ENCODE data around the gene ATP8A2. TPM values are rescaled to one million over a fixed set of nuclear protein-coding genes. Genes with fewer than 3 reads are reported as not detected.
"Not testable (repeated sequence)": the region's sequence is repeated elsewhere in the genome, so short reads cannot be mapped to it uniquely, and the experiment has no call there.

Gene ATP8A2
- total RNA-seq, 1 donor from 2014 or later = 4.2 TPM

- H2AFZ ChIP-seq (replicated peaks) = no peak overlapping the region
- H4K20me1 ChIP-seq (ENCODE audit: low read depth) = no peaks in the 10 kb centered on the region
- DNase-seq (ENCODE audit: low spot score) = no peak
- Mint-ChIP-seq H3K4me1 (peaks cover 26% of the 10 kb centered on the region), H3K4me3 (no peak overlapping the region), H3K36me3 (no peaks in the 10 kb centered on the region), H3K27me3 (ENCODE audit: insufficient read depth, low read depth) (peaks cover 7% of the 10 kb centered on the region), H3K9me3 (peaks cover 5% of the 10 kb centered on the region), H3K27ac (no peak overlapping the region)
- H3K4me1 ChIP-seq = peaks cover 3% of the 10 kb centered on the region
- H3K4me2 ChIP-seq = no peak overlapping the region
- H3K9me3 ChIP-seq (ENCODE audit: low read depth) = no peaks in the 10 kb centered on the region
- no peak for TF ChIP-seq CTCF (IDR thresholded peaks at IDR 0.05)
- TF ChIP-seq EZH2phosphoT487 (IDR thresholded peaks at IDR 0.05) = no peak
- TF ChIP-seq EZH2 (IDR thresholded peaks at IDR 0.05) = no peak
- H3K27me3 ChIP-seq = no peaks in the 10 kb centered on the region
- H3K79me2 ChIP-seq (ENCODE audit: low read depth) = no peaks in the 10 kb centered on the region
- peaks cover 6% of the 10 kb centered on the region for H3F3A ChIP-seq (ENCODE audit: low read depth)
- H3K27ac ChIP-seq = no peak overlapping the region
- no peak overlapping the region for H3K9ac ChIP-seq
- no peaks in the 10 kb centered on the region for H3K36me3 ChIP-seq
- no peak overlapping the region for H3K4me3 ChIP-seq
Observed at GRCh38 chr13:25770601-25771000, 398.8 kb downstream of the ATP8A2 start.

DNA sequence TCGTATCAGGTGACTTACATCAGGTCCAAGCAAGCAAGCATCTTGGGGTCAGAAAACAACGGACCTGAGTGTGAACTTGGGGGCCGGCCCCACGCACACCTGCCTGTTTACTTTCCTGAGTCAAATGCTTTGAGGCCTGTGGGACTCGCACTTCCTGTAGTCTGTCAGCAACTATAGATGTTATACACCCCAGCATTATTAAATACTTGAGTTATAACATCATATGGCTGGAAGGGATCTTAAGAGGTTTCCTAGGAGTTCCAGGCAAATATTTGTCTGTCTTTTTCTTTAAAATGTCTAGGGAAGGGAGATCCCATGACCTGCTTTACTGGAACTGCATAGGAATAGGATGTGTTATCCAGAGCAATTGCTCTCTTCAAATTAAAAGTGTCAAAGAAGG lies 399.4 kb downstream of the ATP8A2 start:
- peaks cover 6% of the 10 kb centered on the region for H3F3A ChIP-seq (ENCODE audit: low read depth)

GRCh38 chr13:25771641-25772478 lies 400.1 kb downstream of the ATP8A2 start:
- Histone ChIP-seq H3K4me2 (no peak overlapping the region), H2AFZ (replicated peaks) (no peak overlapping the region), H3K9ac (no peak overlapping the region), H3K9me3 (ENCODE audit: low read depth) (no peaks in the 10 kb centered on the region), H3K4me1 (peaks cover 12% of the 10 kb centered on the region), H4K20me1 (ENCODE audit: low read depth) (no peaks in the 10 kb centered on the region), H3K27me3 (no peaks in the 10 kb centered on the region), H3F3A (ENCODE audit: low read depth) (peaks cover 6% of the 10 kb centered on the region), H3K36me3 (no peaks in the 10 kb centered on the region), H3K79me2 (ENCODE audit: low read depth) (no peaks in the 10 kb centered on the region), H3K4me3 (no peak overlapping the region), H3K27ac (no peak overlapping the region)
- Mint-ChIP-seq H3K4me3 (no peak overlapping the region), H3K36me3 (no peaks in the 10 kb centered on the region), H3K4me1 (peaks cover 39% of the 10 kb centered on the region), H3K27me3 (ENCODE audit: insufficient read depth, low read depth) (peaks cover 12% of the 10 kb centered on the region), H3K9me3 (peaks cover 5% of the 10 kb centered on the region), H3K27ac (peak overlapping the region; percentile 35)
- no peak for DNase-seq (ENCODE audit: low spot score)
- TF ChIP-seq CTCF (IDR thresholded peaks at IDR 0.05) (no peak), EZH2phosphoT487 (IDR thresholded peaks at IDR 0.05) (no peak), EZH2 (IDR thresholded peaks at IDR 0.05) (no peak)

More for the DNA sequence above, 399.4 kb downstream of the ATP8A2 start:
- Mint-ChIP-seq H3K27ac (no peak overlapping the region), H3K4me1 (peaks cover 32% of the 10 kb centered on the region), H3K36me3 (no peaks in the 10 kb centered on the region), H3K27me3 (ENCODE audit: insufficient read depth, low read depth) (peaks cover 7% of the 10 kb centered on the region), H3K9me3 (peaks cover 5% of the 10 kb centered on the region), H3K4me3 (no peak overlapping the region)
- no peak for DNase-seq (ENCODE audit: low spot score)
- Histone ChIP-seq H3K9ac (no peak overlapping the region), H3K36me3 (no peaks in the 10 kb centered on the region), H3K79me2 (ENCODE audit: low read depth) (no peaks in the 10 kb centered on the region), H3K9me3 (ENCODE audit: low read depth) (no peaks in the 10 kb centered on the region), H2AFZ (replicated peaks) (no peak overlapping the region), H3K4me1 (peaks cover 8% of the 10 kb centered on the region), H3K27me3 (no peaks in the 10 kb centered on the region), H4K20me1 (ENCODE audit: low read depth) (no peaks in the 10 kb centered on the region), H3K27ac (no peak overlapping the region), H3K4me3 (no peak overlapping the region), H3K4me2 (no peak overlapping the region)
- TF ChIP-seq CTCF (IDR thresholded peaks at IDR 0.05) = no peak
- TF ChIP-seq EZH2 (IDR thresholded peaks at IDR 0.05) = no peak
- TF ChIP-seq EZH2phosphoT487 (IDR thresholded peaks at IDR 0.05) = no peak

- H3K36me3 Mint-ChIP-seq; H4K20me1 ChIP-seq (ENCODE audit: low read depth); H3K4me3 Mint-ChIP-seq; H2AFZ ChIP-seq (replicated peaks); DNase-seq (ENCODE audit: low spot score); H3K36me3 ChIP-seq; H3K9me3 ChIP-seq (ENCODE audit: low read depth); H3K9ac ChIP-seq; H3K79me2 ChIP-seq (ENCODE audit: low read depth); H3K27me3 ChIP-seq; H3K27ac ChIP-seq; H3K4me3 ChIP-seq; H3K9me3 Mint-ChIP-seq; H3K27ac Mint-ChIP-seq; H3F3A ChIP-seq (ENCODE audit: low read depth); H3K4me2 ChIP-seq: not testable (repeated sequence)
- H3K27me3 Mint-ChIP-seq (ENCODE audit: insufficient read depth, low read depth) = peaks cover 12% of the 10 kb centered on the region
- peaks cover 12% of the 10 kb centered on the region for H3K4me1 ChIP-seq
- H3K4me1 Mint-ChIP-seq = peaks cover 39% of the 10 kb centered on the region
Observed at GRCh38 chr13:25772534-25772933, 400.8 kb downstream of the ATP8A2 start.

GRCh38 chr13:25774056-25774455 lies 402.3 kb downstream of the ATP8A2 start:
- H3K4me1 ChIP-seq = peaks cover 28% of the 10 kb centered on the region
- not testable (repeated sequence) for H3K36me3 ChIP-seq; H3K27ac Mint-ChIP-seq; H3K9me3 Mint-ChIP-seq; H3K4me3 Mint-ChIP-seq; H3K9ac ChIP-seq; H3K4me2 ChIP-seq; H3K36me3 Mint-ChIP-seq; H3K27ac ChIP-seq; H4K20me1 ChIP-seq (ENCODE audit: low read depth); H3K9me3 ChIP-seq (ENCODE audit: low read depth); H3K4me3 ChIP-seq; H2AFZ ChIP-seq (replicated peaks); H3K79me2 ChIP-seq (ENCODE audit: low read depth); DNase-seq (ENCODE audit: low spot score); H3F3A ChIP-seq (ENCODE audit: low read depth); H3K27me3 ChIP-seq
- peaks cover 53% of the 10 kb centered on the region for H3K4me1 Mint-ChIP-seq
- H3K27me3 Mint-ChIP-seq (ENCODE audit: insufficient read depth, low read depth) = peaks cover 12% of the 10 kb centered on the region

Measured in neural progenitor cell (in vitro differentiated cells).